Limb (tissue), 2 donors: ENCODE data around the gene NEK1.

Experiments used
- DNase-seq, 2 donors: peaks; one replicate each; pipeline ENCODE4 v3.0.0-alpha.2; 2016; ENCODE audit errors: extremely low spot score in 2 of 2

The NEK1 gene

GRCh38 chr4:169369634-169370033 lies 242.7 kb downstream of the NEK1 start:
- DNase-seq, result no peak

GRCh38 chr4:169367826-169368225 lies 244.6 kb downstream of the NEK1 start:
- DNase-seq, result no peak

GRCh38 chr4:169366821-169367220 lies 245.6 kb downstream of the NEK1 start:
- no peak for DNase-seq

GRCh38 chr4:169362607-169363006 lies 249.8 kb downstream of the NEK1 start:
- DNase-seq, result no peak

- no peak for DNase-seq
These were observed 250.6 kb downstream of the NEK1 start for GRCh38 chr4:169361756-169362155.

- no peak for DNase-seq
These were observed 252.4 kb downstream of the NEK1 start for GRCh38 chr4:169359961-169360360.

- DNase-seq, result no peak
These were observed 260.0 kb downstream of the NEK1 start for GRCh38 chr4:169352360-169352759.

GRCh38 chr4:169351872-169352271 lies 260.5 kb downstream of the NEK1 start:
- no peak for DNase-seq

GRCh38 chr4:169348541-169348940 lies 263.8 kb downstream of the NEK1 start:
- DNase-seq, result no peak

- DNase-seq, result no peak
These were observed 265.5 kb downstream of the NEK1 start for GRCh38 chr4:169346840-169347239.

GRCh38 chr4:169345316-169345721 lies 267.1 kb downstream of the NEK1 start:
- no peak for DNase-seq
